Neural crest cell (in vitro differentiated cells): Measurements from ENCODE around the gene LAGE3. TPM values are rescaled to one million over a fixed set of nuclear protein-coding genes. Genes with fewer than 3 reads are reported as not detected.
A peak's percentile ranks its signal among the peaks of the same experiment; 100 is the strongest.

Source experiments
- DNase-seq: peaks from one replicate; pipeline ENCODE4 v3.0.0; 2021; ENCODE audit warnings: low read depth, mixed read lengths, low spot score
- H3K27ac Mint-ChIP-seq: one replicate; pipeline ENCODE4 v1.8.0; 2021; ENCODE audit warnings: mild to moderate bottlenecking, mixed read lengths; ENCODE audit not compliant: unreplicated experiment
- H3K27me3 Mint-ChIP-seq: 2 replicates; pipeline ENCODE4 v1.8.0; 2021; ENCODE audit warnings: low read depth, mild to moderate bottlenecking, mixed read lengths
- H3K36me3 Mint-ChIP-seq: 2 replicates; pipeline ENCODE4 v1.8.0; 2021; ENCODE audit warnings: low read depth, mild to moderate bottlenecking, mixed read lengths
- H3K4me1 Mint-ChIP-seq: 2 replicates; pipeline ENCODE4 v1.8.0; 2021; ENCODE audit warnings: mixed read lengths
- H3K4me3 Mint-ChIP-seq: one replicate; pipeline ENCODE4 v1.8.0; 2021; ENCODE audit warnings: mild to moderate bottlenecking, mixed read lengths
- H3K9me3 Mint-ChIP-seq: 2 replicates; pipeline ENCODE4 v1.8.0; 2021; ENCODE audit warnings: mixed read lengths
- CTCF ChIP-seq: fragments of 200-600 bp; sonication (generic); conservative IDR thresholded peaks from 2 replicates; pipeline ENCODE4 v1.5.0; 2021; ENCODE audit warnings: antibody characterized with exemption, mild to moderate bottlenecking
- total RNA-seq: library from RNA; stranded (reverse); gene quantifications from 2 replicates; pipeline ENCODE4 v1.2.1, GENCODE V29; 2021

LAGE3 gene
- total RNA-seq, 1 donor from 2014 or later: 22.6 TPM

- DNase-seq: no peak
- H3K4me1 Mint-ChIP-seq: no peaks in the 10 kb centered on the region
- peaks cover 10% of the 10 kb centered on the region for H3K36me3 Mint-ChIP-seq
- H3K4me3 Mint-ChIP-seq: peak overlapping the region; percentile 49
- no peak overlapping the region for H3K27ac Mint-ChIP-seq
- H3K9me3 Mint-ChIP-seq: no peaks in the 10 kb centered on the region
- no peaks in the 10 kb centered on the region for H3K27me3 Mint-ChIP-seq
- TF ChIP-seq CTCF: no peak
Measured at GRCh38 chrX:154481195-154481594, 2.1 kb upstream of the LAGE3 start.

GRCh38 chrX:154477891-154478477 is 1.1 kb downstream of the LAGE3 start:
- Mint-ChIP-seq H3K27ac (no peak overlapping the region), H3K4me1 (no peaks in the 10 kb centered on the region), H3K36me3 (peaks cover 9% of the 10 kb centered on the region), H3K4me3 (peak overlapping the region; percentile 87), H3K9me3 (no peaks in the 10 kb centered on the region), H3K27me3 (no peaks in the 10 kb centered on the region)
- no peak for TF ChIP-seq CTCF
- no peak for DNase-seq

DNA sequence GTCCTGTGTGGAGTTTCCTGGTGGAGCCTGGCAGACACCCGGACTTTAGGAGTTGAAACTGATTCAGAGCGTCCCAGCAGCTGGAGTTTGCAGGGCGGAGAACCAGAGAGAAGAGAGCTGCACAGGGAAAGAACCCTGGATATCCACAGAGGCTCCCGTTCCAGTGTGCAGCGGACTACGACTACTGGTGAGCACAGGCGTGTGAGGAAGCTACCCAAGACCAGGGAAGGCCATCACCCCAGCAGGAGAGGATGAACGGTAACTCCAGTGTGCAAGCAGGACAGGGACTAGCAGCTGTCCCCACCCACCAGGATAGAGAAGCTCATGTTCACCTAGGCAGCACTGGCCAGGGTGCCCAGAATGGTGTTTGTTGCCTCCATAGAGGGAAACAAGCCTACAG is 2.3 kb downstream of the LAGE3 start:
- H3K9me3 Mint-ChIP-seq: no peaks in the 10 kb centered on the region
- no peak overlapping the region for H3K4me3 Mint-ChIP-seq
- H3K27ac Mint-ChIP-seq: no peak overlapping the region
- DNase-seq: no peak
- no peaks in the 10 kb centered on the region for H3K27me3 Mint-ChIP-seq
- peaks cover 5% of the 10 kb centered on the region for H3K36me3 Mint-ChIP-seq
- TF ChIP-seq CTCF: no peak
- H3K4me1 Mint-ChIP-seq: no peaks in the 10 kb centered on the region

GRCh38 chrX:154473683-154474082 is 5.4 kb downstream of the LAGE3 start:
- H3K27me3 Mint-ChIP-seq: no peaks in the 10 kb centered on the region
- H3K4me3 Mint-ChIP-seq: no peak overlapping the region
- H3K9me3 Mint-ChIP-seq: no peaks in the 10 kb centered on the region
- TF ChIP-seq CTCF: no peak
- H3K4me1 Mint-ChIP-seq: no peaks in the 10 kb centered on the region
- H3K27ac Mint-ChIP-seq: no peak overlapping the region
- no peak for DNase-seq
- H3K36me3 Mint-ChIP-seq: peaks cover 3% of the 10 kb centered on the region

DNA sequence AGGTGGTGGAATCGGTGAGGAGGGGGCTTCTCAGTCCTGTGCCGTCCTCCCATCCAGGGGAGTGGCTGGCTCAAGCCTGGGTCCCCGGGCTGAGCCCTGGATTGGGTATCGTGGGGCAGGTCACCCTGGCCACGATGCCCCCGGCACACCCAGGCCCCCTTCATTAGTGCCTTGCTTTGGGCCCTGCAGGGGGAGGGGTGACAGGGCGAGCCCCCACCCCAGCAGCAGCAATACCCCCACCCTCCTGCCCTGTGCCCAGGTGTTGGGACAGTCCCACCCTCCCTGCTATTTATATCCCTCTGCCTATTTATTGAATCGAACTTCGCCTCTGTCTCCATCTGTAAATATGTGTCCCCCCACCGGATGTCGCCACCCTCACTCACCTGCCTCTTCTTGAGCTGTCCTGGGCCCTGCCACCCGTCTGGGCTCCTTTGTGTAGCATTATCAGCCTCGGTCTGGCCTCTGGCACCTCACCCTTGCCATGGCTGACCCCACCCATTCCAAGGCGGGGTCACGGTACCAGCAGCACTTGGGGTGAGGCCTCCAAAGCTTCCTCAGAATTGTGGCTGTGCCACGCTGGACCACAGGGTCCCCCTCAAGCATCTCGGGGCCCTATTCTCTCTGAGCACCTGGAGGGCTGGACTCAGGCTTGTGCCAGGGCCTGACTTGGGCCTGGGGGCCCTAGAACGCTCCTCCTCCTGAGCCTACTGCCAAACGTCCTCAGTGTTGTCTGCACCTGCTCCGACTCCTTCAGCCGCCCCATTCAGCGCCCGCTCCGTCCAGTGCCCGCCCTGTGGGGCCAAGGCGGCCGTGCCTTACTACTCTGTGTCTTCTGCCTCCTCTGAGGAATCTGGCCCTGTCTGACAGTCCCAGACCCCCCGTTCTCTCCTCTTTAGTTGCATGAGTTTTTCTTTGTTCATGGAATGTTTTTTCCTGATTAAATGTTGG is 6.1 kb downstream of the LAGE3 start:
- Mint-ChIP-seq H3K27me3 (no peaks in the 10 kb centered on the region), H3K27ac (no peak overlapping the region), H3K4me1 (no peaks in the 10 kb centered on the region), H3K9me3 (no peaks in the 10 kb centered on the region), H3K4me3 (no peak overlapping the region), H3K36me3 (peaks cover 3% of the 10 kb centered on the region)
- TF ChIP-seq CTCF: no peak
- no peak for DNase-seq
